DMS79 (cell line): ENCODE results near the gene ADAM33.

Source experiments
- DNase-seq: peaks from one replicate; lab custom pipeline; 2025; lab: John Stamatoyannopoulos, UW

The ADAM33 gene

DNA sequence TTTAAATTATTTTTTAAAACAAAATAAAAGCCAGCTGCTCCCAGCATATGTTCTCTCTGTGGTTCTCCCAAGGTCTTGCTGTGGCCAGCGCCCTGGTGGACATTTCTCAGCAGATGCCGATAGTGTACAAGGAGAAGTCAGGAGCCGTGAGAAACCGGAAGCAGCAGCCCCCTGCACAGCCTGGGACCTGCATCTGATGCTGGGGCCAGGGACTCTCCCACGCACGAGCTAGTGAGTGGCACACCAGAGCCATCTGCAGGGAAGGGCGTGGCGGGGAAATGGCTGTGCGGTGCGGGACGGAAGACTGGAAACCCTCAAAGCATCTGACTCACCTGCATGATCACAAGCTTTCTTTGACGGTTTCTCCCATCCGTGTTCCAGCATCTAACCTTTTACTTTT, 35.2 kb downstream of the ADAM33 start:
- DNase-seq = no peak

DNA sequence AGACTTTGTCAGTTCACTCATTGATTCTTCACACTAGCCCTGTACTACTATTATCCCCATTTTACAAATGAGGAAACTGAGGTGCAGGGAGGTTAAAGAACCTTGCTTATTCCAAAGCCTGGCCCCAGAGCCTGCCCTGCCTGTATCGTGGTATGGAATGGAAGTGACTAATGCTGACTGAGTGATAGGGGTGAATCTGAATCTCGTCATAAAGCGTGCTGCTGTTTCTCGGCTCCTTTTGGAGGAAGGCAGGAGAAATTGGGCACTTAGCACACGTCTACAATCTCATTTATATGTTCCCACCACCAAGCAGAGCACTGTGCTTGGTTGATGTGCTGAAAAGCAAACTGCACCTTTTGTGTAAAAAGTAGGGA, 35.8 kb downstream of the ADAM33 start:
- DNase-seq = no peak

DNA sequence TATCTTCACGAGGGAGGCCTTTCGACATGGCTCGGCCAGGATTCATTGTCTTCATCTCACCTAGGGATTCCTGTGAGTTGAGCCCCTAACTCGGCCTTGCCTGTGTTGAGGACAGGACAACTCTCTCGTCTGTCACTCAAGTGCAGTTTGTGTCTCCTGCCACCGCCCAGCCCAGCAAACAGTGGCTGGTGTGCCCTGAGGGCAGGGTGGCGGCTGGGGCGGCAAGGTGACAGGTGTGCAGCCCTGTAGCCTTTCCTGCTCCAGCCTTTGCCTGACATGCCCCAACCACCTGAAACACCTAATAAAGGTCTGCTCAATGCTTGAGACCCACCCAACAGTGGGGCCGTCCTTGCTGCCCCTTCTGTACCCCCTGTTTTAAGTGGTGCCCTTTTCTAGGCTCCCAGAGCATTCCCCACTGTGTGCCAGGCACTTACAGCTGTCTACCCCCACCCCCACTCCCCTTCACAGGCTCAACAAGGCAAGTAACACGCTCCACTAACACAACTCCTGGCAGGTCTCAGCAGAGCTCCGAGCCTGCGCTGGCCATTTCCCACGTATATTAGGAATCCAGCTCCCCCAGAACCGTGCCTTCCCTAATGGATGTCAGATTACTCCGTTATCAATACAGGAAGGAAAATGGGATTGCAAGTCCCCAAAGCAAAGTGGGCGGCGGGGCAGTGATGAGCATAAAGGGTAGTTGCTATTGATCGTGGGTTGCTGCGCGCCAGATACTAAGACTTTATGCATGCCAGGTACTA, 36.3 kb downstream of the ADAM33 start:
- no peak for DNase-seq

- DNase-seq = no peak
Observed at GRCh38 chr20:3640259-3640658, 41.6 kb downstream of the ADAM33 start.

GRCh38 chr20:3635346-3635745, 46.5 kb downstream of the ADAM33 start:
- no peak for DNase-seq

DNA sequence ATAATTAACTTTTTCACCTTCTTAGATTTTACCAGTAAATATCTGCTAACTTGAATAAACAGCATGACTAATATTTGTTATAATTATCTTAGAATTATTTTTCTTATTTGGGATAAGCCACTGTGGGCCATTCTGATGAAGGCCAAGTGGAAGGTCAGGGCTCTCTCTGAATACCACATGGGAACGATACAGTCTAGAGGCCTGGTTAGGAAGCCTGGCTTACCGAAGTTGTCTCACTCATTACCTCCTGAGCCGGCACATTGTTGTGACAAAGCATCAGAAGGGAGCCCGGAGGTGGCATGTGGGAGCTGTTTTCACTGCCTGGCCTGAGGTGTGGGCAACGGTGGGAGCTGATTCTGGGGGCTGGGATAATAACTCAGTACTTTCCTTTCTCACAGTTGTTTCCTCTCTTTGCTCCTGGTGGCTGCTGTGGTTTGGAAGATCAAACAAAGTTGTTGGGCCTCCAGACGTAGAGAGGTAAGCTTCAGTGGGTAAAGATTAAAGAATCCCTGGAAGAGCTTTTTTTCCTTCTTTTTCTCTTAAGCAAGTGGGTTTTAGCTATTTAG, 47.8 kb downstream of the ADAM33 start:
- no peak for DNase-seq

- no peak for DNase-seq
Observed at GRCh38 chr20:3632311-3633004, 49.4 kb downstream of the ADAM33 start.

GRCh38 chr20:3631534-3631933, 50.3 kb downstream of the ADAM33 start:
- DNase-seq = no peak

DNA sequence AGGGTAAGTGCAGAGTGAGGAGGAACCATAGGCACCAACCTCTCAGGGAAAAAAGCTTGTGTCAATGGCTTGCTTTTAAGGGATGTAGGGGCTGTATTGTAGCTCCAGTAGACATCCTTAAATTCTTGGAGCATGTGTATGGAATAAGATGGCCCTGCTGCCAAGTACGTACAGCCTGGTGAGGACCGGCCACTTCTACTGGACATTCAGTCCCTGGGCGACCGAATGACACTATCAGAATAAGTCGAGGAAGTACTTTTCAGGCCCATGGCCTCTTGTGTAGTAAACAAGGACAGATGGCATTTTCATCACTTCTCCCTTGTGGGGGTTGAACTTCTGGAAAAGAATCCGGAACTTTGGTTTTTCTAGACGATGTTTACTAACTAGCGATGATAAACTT, 51.4 kb downstream of the ADAM33 start:
- no peak for DNase-seq

GRCh38 chr20:3629893-3630292, 51.9 kb downstream of the ADAM33 start:
- DNase-seq = no peak

DNA sequence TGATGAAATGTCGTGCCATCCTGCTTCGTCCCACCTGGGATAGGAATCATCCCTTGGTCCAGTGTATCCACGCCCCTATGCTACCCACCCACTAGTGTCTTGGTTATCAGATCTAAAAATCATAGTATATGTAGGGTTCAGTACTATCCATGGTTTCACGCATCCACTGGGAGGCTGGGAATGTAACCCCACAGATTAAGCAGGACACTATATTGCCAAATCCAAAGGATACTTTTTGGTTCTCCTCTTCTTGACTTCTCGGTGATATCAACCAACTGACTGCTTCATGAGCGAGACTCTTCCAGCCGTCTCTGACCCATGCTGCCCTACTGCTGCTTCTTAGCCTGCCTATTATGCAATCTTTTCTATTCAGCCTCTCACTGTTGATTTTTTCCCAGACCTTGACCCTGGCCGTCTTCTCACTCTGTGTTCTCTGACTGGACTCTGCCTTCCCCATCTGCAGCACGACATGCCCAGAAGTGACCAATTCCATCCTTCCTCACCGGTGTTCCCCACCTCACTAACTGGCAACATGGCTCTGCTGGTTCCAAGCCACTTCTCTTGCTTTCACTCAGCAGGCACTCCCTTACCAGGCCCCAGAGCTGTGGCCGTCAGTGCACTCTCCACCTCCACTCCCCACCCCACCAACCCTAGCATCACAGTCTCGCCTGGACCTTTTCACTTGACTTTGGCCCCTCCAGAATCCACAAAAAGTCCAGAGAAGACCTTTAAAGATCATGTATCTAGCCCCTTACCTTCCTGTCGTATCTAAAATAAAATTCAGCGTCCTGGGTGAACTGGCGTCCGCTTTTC, 53.1 kb downstream of the ADAM33 start:
- no peak for DNase-seq

DNA sequence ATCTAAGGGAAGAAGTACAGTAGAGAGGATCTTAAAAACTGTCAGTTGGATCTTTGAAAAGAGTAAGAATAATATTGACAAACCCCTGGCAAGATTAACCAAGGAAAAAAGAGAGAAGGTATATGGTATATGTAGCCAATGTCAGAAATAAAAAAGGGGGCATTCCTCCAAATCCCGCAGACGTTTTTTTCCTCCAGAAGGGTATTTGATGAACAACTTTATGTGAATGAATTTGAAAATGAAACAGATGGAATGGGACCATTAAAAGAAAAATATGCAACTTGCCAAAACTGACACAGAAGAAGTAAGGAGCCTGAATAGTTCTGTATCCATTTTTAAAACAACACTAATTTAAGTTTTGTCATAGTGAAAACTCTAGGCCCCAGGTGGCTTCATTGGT, 54.3 kb downstream of the ADAM33 start:
- DNase-seq = no peak

DNA sequence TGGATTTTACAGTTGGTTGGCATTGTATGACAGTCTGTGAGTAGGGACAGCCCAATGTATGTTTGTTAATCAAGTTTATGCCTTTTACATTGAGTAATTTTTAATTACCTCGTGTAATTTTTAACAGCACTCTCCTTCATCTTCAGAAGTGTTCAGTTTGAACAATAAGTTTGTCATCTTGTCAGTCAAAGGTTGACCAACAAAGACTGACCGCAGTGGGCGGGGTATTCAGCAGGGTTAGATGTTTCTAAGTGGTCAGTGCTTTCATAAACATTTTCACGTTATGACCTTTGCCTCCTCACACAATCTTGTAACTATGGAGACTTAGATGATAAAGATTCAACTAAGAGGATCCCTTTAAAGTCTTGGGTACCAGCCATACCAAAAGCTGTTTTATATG, 59.4 kb downstream of the ADAM33 start:
- DNase-seq = no peak

DNA sequence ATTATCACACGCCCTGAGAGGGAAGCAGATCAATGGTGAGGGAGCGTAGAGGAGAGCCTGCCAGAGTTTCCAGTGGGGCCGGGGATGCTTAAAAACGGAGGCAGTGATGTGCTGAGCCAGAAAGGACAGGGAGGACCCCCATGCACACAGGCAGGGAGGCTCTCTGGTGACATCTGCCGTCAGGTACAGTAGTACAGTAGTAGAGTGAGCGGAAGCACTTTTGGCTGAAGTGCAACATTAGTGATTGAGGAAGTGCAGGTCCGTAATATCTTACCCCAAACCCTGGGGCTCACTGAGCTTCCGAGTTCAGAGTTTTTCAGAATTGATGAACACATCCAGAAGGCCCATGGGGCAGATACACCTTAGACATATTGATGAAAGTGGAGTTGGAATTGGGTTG, 60.7 kb downstream of the ADAM33 start:
- DNase-seq = no peak
